Naive B cell (primary cell): ENCODE results near the gene SLC3A2. TPM values are rescaled to one million over a fixed set of nuclear protein-coding genes. Genes with fewer than 3 reads are reported as not detected.
"Not testable (repeated sequence)": the region's sequence is repeated elsewhere in the genome, so short reads cannot be mapped to it uniquely, and the experiment has no call there.

Experiments used
- ATAC-seq, 2 donors: fragments of 150-1000 bp; cut with Tn5 transposase; 2 replicates each; pipeline ENCODE4 v1.10.0; 2021; ENCODE audit warnings: low read depth in 2 of 2, mild to moderate bottlenecking in 2 of 2, moderate library complexity in 2 of 2
- DNase-seq: peaks from one replicate; pipeline ENCODE4 v3.0.0; 2022
- H3K27ac Mint-ChIP-seq, 6 donors: one replicate each; pipeline ENCODE4 v1.8.0; 2020 to 2022; ENCODE audit warnings: mild to moderate bottlenecking in 6 of 6, mixed read lengths in 6 of 6, moderate library complexity in 5 of 6, inconsistent platforms in 2 of 6
- H3K27me3 Mint-ChIP-seq, 3 donors: one replicate each; pipeline ENCODE4 v1.8.0; 2021 to 2022; ENCODE audit warnings: mixed read lengths in 3 of 3, mild to moderate bottlenecking in 1 of 3
- H3K36me3 Mint-ChIP-seq, 2 donors: one replicate each; pipeline ENCODE4 v1.8.0; 2020 to 2022; ENCODE audit warnings: mixed read lengths in 2 of 2, inconsistent platforms in 1 of 2, mild to moderate bottlenecking in 1 of 2
- H3K4me1 Mint-ChIP-seq, 3 donors: one replicate each; pipeline ENCODE4 v1.8.0; 2020 to 2022; ENCODE audit warnings: mixed read lengths in 3 of 3, inconsistent platforms in 1 of 3, mild to moderate bottlenecking in 1 of 3, moderate library complexity in 1 of 3
- H3K4me3 Mint-ChIP-seq, 8 donors: one replicate each; pipeline ENCODE4 v1.8.0; 2020 to 2022; ENCODE audit warnings: mild to moderate bottlenecking in 8 of 8, mixed read lengths in 8 of 8, moderate library complexity in 8 of 8, inconsistent platforms in 2 of 8
- H3K9me3 Mint-ChIP-seq, 7 donors: one replicate each; pipeline ENCODE4 v1.8.0; 2020 to 2022; ENCODE audit warnings: mixed read lengths in 7 of 7, mild to moderate bottlenecking in 5 of 7, inconsistent platforms in 2 of 7, moderate library complexity in 1 of 7
- polyA plus RNA-seq, 6 donors: library from polyadenylated mRNA; unstranded; fragments of 300-500 nt; fragmentation: Illumina TruSeq; gene quantifications; one replicate each; pipeline ENCODE4 v1.2.3, GENCODE V29; 2021; ENCODE audit warnings: low read depth in 6 of 6

The SLC3A2 gene
- polyA plus RNA-seq, 6 donors from 2014 or later = 63.1 to 135 (median 81.1) TPM

DNA sequence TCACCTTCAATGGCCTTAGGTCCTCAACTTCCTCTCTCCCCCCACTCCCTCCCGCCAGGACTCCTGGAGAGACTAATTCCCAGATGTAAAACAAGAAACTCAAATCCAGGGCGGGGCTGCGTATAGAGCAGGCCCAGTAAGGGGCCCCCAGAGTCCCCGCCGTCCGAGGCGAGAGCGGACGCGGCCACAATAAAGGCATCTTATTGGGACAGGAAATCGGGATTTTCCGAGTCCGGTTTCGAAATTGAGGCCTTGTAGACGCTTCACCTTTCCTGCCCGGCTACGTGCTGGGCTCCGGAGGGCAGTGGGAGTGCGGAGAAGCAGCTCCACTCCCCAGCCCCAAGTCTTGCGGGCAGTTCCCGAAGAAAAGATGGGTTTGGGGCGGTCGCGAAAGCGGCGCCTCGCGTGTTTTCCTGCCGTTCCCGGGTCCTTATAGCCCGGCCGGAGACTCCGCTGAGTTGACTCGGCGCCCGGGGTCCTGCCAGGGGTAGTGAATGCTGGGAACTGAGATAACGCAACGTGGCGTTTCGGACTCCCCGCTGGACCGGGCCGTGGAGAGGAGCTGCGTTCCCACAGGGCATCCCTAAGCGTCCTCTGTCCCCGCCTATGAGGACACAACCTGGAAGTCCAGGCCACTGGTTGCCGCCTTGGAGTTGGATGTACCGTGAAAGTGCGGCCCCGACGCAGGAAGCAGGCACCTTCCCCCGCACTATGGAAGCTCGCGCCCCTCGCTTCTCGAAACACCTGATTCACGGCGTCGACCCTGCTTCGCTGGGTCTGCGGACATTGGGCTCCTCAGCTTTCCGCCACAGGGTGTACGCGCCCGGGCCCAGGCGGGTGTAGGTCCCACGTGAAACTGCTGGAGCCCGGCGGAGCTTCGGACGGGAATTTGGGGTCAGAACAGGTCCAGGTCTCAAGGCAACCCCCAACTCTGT, 45.3 kb downstream of the SLC3A2 start:
- ATAC-seq (no peak), DNase-seq (no peak)
- Mint-ChIP-seq H3K4me3 (peak overlapping the region; percentile 59 to 88 (median 71)), H3K4me1 (peaks cover 16 to 44% (median 42%) of the 10 kb centered on the region in 3 donors), H3K9me3 (peaks cover 0 to 2% (median 0%) of the 10 kb centered on the region in 7 donors), H3K36me3 (no peaks in the 10 kb centered on the region), H3K27me3 (peaks cover 60 to 96% (median 84%) of the 10 kb centered on the region in 3 donors), H3K27ac (peak overlapping the region in 2 of 6 donors; percentile 15 to 56)

DNA sequence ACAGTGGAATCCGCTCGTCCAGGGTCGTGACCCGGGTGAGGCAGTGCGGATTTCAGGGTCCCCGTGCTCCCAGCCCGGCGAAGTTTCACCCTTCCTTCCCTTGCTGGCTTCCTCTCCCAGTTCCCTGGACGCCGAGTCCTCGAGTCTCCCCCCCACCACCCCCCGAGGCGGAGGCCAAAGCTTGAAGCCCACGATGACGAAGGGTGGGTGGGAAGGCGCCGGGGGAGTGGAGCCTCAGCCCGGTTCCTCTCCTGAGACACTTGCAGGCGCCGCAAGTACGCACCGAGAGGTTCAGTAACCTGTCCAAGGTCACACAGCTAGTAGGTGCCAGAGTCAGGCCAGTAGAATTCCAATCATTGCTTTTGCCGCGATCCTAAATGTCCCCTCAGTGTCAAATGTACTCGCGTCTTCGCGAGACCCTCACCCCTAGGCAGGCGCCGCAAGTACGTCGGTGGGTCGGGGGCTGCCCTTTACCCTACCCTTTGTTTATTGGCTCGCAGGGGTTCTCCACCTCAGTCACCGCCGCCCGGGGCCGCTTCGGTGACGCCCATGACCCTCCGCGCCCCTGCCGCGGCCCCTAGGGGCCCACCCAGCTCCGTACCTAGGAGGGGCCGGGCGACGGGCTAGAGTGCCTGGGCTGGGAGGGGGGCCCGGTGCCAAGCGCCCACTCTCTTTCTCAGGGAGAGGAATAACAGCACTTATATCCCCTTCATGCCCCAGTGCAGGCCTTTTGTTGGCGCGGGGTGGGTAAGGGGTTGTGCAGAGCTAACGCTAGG, 46.2 kb downstream of the SLC3A2 start:
- H3K36me3 Mint-ChIP-seq = no peaks in the 10 kb centered on the region
- DNase-seq = no peak
- peaks cover 16 to 44% (median 40%) of the 10 kb centered on the region in 3 donors for H3K4me1 Mint-ChIP-seq
- H3K27ac Mint-ChIP-seq = no peak overlapping the region
- H3K4me3 Mint-ChIP-seq = peak overlapping the region; percentile 59 to 88 (median 71)
- peaks cover 65 to 96% (median 84%) of the 10 kb centered on the region in 3 donors for H3K27me3 Mint-ChIP-seq
- peaks cover 0 to 2% (median 0%) of the 10 kb centered on the region in 7 donors for H3K9me3 Mint-ChIP-seq
- no peak for ATAC-seq

DNA sequence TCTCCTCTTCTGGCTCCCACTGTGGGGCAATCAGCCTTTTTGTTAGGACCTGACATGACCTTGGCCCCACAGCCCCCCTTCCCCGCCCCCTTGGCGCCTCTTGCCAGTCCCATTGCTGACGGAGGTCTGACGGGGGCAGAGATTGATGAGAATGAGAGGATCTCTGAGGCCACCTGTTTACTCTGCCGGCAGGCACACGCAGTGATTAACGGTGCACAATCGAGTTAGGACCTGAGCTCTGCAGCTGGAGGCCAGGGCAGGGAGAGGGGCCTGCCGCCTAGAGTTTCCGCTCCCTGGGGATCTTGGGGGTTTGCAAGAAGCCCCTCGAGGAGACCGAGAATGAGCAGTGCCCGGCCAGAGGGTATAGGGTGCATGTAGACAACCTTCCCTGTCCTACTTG, 47.3 kb downstream of the SLC3A2 start:
- H3K4me3 Mint-ChIP-seq = peak overlapping the region in 2 of 8 donors; percentile 25 to 31
- peaks cover 60 to 96% (median 77%) of the 10 kb centered on the region in 3 donors for H3K27me3 Mint-ChIP-seq
- DNase-seq (no peak), ATAC-seq (no peak)
- peaks cover 11 to 38% (median 31%) of the 10 kb centered on the region in 3 donors for H3K4me1 Mint-ChIP-seq
- H3K36me3 Mint-ChIP-seq = no peaks in the 10 kb centered on the region
- no peak overlapping the region for H3K27ac Mint-ChIP-seq
- no peaks in the 10 kb centered on the region for H3K9me3 Mint-ChIP-seq

GRCh38 chr11:62930157-62930556, 49.5 kb downstream of the SLC3A2 start:
- no peak overlapping the region for H3K27ac Mint-ChIP-seq
- DNase-seq (no peak), ATAC-seq (no peak)
- no peaks in the 10 kb centered on the region for H3K36me3 Mint-ChIP-seq
- no peak overlapping the region for H3K4me3 Mint-ChIP-seq
- H3K27me3 Mint-ChIP-seq = peaks cover 61 to 91% (median 64%) of the 10 kb centered on the region in 3 donors
- H3K4me1 Mint-ChIP-seq = peaks cover 7 to 26% (median 21%) of the 10 kb centered on the region in 3 donors
- H3K9me3 Mint-ChIP-seq = no peaks in the 10 kb centered on the region

- no peaks in the 10 kb centered on the region for H3K36me3 Mint-ChIP-seq
- H3K4me3 Mint-ChIP-seq = no peak overlapping the region
- H3K27me3 Mint-ChIP-seq = peaks cover 56 to 85% (median 59%) of the 10 kb centered on the region in 3 donors
- no peak for ATAC-seq
- DNase-seq = no peak
- no peak overlapping the region for H3K27ac Mint-ChIP-seq
- no peaks in the 10 kb centered on the region for H3K9me3 Mint-ChIP-seq
- peaks cover 4 to 21% (median 16%) of the 10 kb centered on the region in 3 donors for H3K4me1 Mint-ChIP-seq
Measured at GRCh38 chr11:62930666-62931065, 50.0 kb downstream of the SLC3A2 start.

- H3K27me3 Mint-ChIP-seq = peaks cover 49 to 75% (median 52%) of the 10 kb centered on the region in 3 donors
- H3K9me3 Mint-ChIP-seq = no peaks in the 10 kb centered on the region
- ATAC-seq = no peak
- H3K27ac Mint-ChIP-seq = no peak overlapping the region
- H3K36me3 Mint-ChIP-seq = no peaks in the 10 kb centered on the region
- peaks cover 0 to 11% (median 6%) of the 10 kb centered on the region in 3 donors for H3K4me1 Mint-ChIP-seq
- no peak for DNase-seq
- no peak overlapping the region for H3K4me3 Mint-ChIP-seq
Measured at GRCh38 chr11:62931499-62932278, 51.0 kb downstream of the SLC3A2 start.

DNA sequence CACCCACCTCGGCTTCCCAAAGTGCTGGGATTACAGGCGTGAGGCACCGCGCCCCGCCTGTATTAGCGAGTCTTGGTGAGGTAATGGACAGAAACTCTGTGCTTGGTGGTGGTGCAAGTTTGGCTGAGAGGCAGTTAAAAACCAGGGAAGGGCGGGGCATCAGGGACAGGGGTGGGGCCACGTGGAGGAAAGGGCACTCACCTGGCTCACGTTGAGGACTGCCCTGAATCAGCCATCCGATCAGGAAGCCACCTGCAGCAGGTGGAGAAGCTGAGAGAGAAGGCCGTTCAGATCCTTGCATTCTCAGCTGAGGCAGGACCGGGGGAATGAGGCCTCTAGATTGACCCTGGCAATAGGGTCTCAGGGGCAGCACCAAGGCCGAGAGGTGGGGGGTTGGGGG, 52.6 kb downstream of the SLC3A2 start:
- H3K36me3 Mint-ChIP-seq = peaks cover 0 to 6% of the 10 kb centered on the region in 2 donors
- H3K27me3 Mint-ChIP-seq = peaks cover 43 to 69% (median 50%) of the 10 kb centered on the region in 3 donors
- H3K27ac Mint-ChIP-seq = no peak overlapping the region
- no peaks in the 10 kb centered on the region for H3K4me1 Mint-ChIP-seq
- DNase-seq (no peak), ATAC-seq (no peak)
- H3K9me3 Mint-ChIP-seq = peaks cover 0 to 9% (median 5%) of the 10 kb centered on the region in 7 donors
- no peak overlapping the region for H3K4me3 Mint-ChIP-seq

DNA sequence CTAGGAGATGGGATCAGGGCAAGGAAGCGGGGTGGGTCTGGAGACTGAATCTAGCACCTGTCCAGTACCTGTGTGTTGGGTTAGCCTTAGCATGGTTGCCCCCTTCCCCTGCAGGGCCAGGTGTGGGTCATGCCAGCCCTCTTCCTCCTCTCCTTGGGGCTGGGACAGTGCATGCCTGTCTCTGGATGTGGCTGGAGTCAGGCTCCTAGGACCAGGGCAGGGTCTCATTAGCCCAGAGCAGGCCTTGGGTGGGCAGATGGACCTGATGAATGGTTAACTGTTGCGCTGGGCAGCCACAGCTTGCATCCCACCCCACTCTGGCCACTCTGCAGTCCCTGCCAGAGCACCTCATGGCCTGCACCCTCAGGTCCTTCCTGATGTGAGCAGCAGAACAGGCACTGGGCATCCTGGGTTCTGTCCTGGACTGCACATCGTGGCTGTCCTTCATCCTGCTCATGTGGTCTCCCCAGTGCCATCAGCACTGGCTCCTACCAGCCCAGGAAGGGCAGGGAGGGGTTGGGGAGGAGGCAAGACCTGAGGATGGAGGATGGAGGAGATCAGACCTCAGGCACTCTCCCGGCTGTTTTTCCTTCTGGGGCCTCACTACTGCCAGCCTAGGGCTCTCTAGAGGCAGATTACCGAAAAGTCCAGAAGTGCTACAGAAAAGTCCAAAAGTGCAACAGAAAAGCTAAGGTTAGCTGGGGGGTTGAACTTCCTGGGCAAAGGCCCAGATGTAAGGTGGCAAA, 53.2 kb downstream of the SLC3A2 start:
- Mint-ChIP-seq H3K36me3 (peaks cover 0 to 6% of the 10 kb centered on the region in 2 donors), H3K9me3 (peaks cover 0 to 9% (median 5%) of the 10 kb centered on the region in 7 donors), H3K4me3 (no peak overlapping the region), H3K27ac (no peak overlapping the region), H3K27me3 (peaks cover 37 to 65% (median 47%) of the 10 kb centered on the region in 3 donors), H3K4me1 (no peaks in the 10 kb centered on the region)
- ATAC-seq (no peak), DNase-seq (no peak)

GRCh38 chr11:62934496-62934785, 53.7 kb downstream of the SLC3A2 start:
- no peak overlapping the region for H3K27ac Mint-ChIP-seq
- ATAC-seq = no peak
- DNase-seq = no peak
- H3K36me3 Mint-ChIP-seq = peaks cover 0 to 6% of the 10 kb centered on the region in 2 donors
- peaks cover 0 to 9% (median 5%) of the 10 kb centered on the region in 7 donors for H3K9me3 Mint-ChIP-seq
- H3K4me3 Mint-ChIP-seq = no peak overlapping the region
- no peaks in the 10 kb centered on the region for H3K4me1 Mint-ChIP-seq
- peaks cover 38 to 65% (median 47%) of the 10 kb centered on the region in 3 donors for H3K27me3 Mint-ChIP-seq

GRCh38 chr11:62937528-62937927, 56.8 kb downstream of the SLC3A2 start:
- H3K4me3 Mint-ChIP-seq, DNase-seq, H3K36me3 Mint-ChIP-seq, H3K9me3 Mint-ChIP-seq, H3K4me1 Mint-ChIP-seq, ATAC-seq: not testable (repeated sequence)
- peaks cover 16 to 50% (median 39%) of the 10 kb centered on the region in 3 donors for H3K27me3 Mint-ChIP-seq
- H3K27ac Mint-ChIP-seq = peak overlapping the region in 1 of 6 donors; percentile 80
